Gastroesophageal sphincter (tissue), 4 donors: ENCODE measurements around the gene SEMA5B. TPM values are rescaled to one million over a fixed set of nuclear protein-coding genes. Genes with fewer than 3 reads are reported as not detected.

Experiments
- ATAC-seq: fragments of 150-250 bp; one replicate; pipeline ENCODE4 v1.9.1; 2016; ENCODE audit warnings: mild to moderate bottlenecking, moderate library complexity
- H3K27ac ChIP-seq, 4 donors: fragments of 200-600 bp; sonication (generic) in 3 of 4; 1 replicate in 3 of 4; 2 replicates in 1 of 4; pipeline ENCODE4 v1.5.1; 2016 to 2019
- H3K27me3 ChIP-seq: fragments of 200-600 bp; sonication (generic); one replicate; pipeline ENCODE4 v1.5.1; 2019
- H3K36me3 ChIP-seq, 2 donors: fragments of 200-600 bp; sonication (generic); one replicate each; pipeline ENCODE4 v1.5.1; 2019; ENCODE audit warnings: control low read depth in 1 of 2
- H3K4me1 ChIP-seq, 3 donors: fragments of 200-600 bp; sonication (generic); 1 replicate in 2 of 3; 2 replicates in 1 of 3; pipeline ENCODE4 v1.5.1; 2016 to 2019; ENCODE audit warnings: control low read depth in 2 of 3
- H3K4me3 ChIP-seq, 2 donors: fragments of 200-600 bp; sonication (generic); one replicate each; pipeline ENCODE4 v1.5.1; 2019; ENCODE audit warnings: mild to moderate bottlenecking in 1 of 2, moderate library complexity in 1 of 2
- H3K9me3 ChIP-seq, 3 donors: fragments of 200-600 bp; sonication (generic); one replicate each; pipeline ENCODE4 v1.5.1; 2017 to 2019; ENCODE audit warnings: control low read depth in 2 of 3
- CTCF ChIP-seq, 4 experiments: fragments of 200-600 bp in 2 of 4; fragments of 450-650 bp in 2 of 4; sonication (generic) in 1 of 4; IDR thresholded peaks; one replicate each; pipeline ENCODE4 v1.5.1; 2017 to 2019; ENCODE audit warnings: antibody characterized with exemption in 4 of 4, mild to moderate bottlenecking in 2 of 4, moderate library complexity in 2 of 4
- EP300 ChIP-seq: sonication (generic); formaldehyde crosslinking; IDR thresholded peaks from one replicate; pipeline ENCODE4 v1.6.1; 2017; ENCODE audit warnings: antibody characterized with exemption, mild to moderate bottlenecking
- POLR2A ChIP-seq, 2 donors: fragments of 450-650 bp; IDR thresholded peaks; one replicate each; pipeline ENCODE4 v1.6.1; 2017; ENCODE audit warnings: antibody characterized with exemption in 2 of 2, mild to moderate bottlenecking in 2 of 2, moderate library complexity in 1 of 2
- POLR2AphosphoS5 ChIP-seq: sonication (generic); formaldehyde crosslinking; IDR thresholded peaks from one replicate; pipeline ENCODE4 v1.6.1; 2017; ENCODE audit warnings: antibody characterized with exemption
- WGBS, 2 donors: methylation state at CpG; one replicate each; pipeline ENCODE4 v1.1.5; 2018; ENCODE audit warnings: low coverage in 1 of 2; 5-methylcytosine and 5-hydroxymethylcytosine counted together
- total RNA-seq, 4 donors: library from RNA; depleted of rRNA; stranded (reverse); fragments of >200 nt; gene quantifications; one replicate each; pipeline ENCODE4 v1.1.0, GENCODE V29; 2016

SEMA5B gene
- total RNA-seq, 4 donors from 2014 or later: 0.31 to 0.69 (median 0.32) TPM; not detected in 1

GRCh38 chr3:122903171-122903570 lies 124.4 kb downstream of the SEMA5B start:
- WGBS, 2 donors: no CpG with 5 or more reads among the region's 4 CpGs
- TF ChIP-seq POLR2A (IDR thresholded peaks at IDR 0.05): no peak
- no peak for TF ChIP-seq CTCF (IDR thresholded peaks at IDR 0.05)
- no peak for TF ChIP-seq EP300
- TF ChIP-seq POLR2AphosphoS5: no peak
- Histone ChIP-seq H3K4me3 (no peak overlapping the region), H3K4me1 (no peaks in the 10 kb centered on the region), H3K36me3 (no peaks in the 10 kb centered on the region), H3K9me3 (no peaks in the 10 kb centered on the region), H3K27ac (no peak overlapping the region), H3K27me3 (no peaks in the 10 kb centered on the region)
- ATAC-seq: no peak

- no peaks in the 10 kb centered on the region for H3K4me1 ChIP-seq
- H3K9me3 ChIP-seq: no peaks in the 10 kb centered on the region
- no peak for ATAC-seq
- no peaks in the 10 kb centered on the region for H3K36me3 ChIP-seq
- WGBS, 2 donors: 90 to 100% methylated on average over 1 to 2 of the region's 2 CpGs
- no peaks in the 10 kb centered on the region for H3K27me3 ChIP-seq
- no peak overlapping the region for H3K4me3 ChIP-seq
- TF ChIP-seq CTCF (IDR thresholded peaks at IDR 0.05): no peak
- TF ChIP-seq POLR2AphosphoS5: no peak
- TF ChIP-seq POLR2A (IDR thresholded peaks at IDR 0.05): no peak
- TF ChIP-seq EP300: no peak
- H3K27ac ChIP-seq: no peak overlapping the region
These were observed 125.2 kb downstream of the SEMA5B start for GRCh38 chr3:122902326-122902725.

- ATAC-seq: no peak
- H3K27ac ChIP-seq: no peak overlapping the region
- H3K27me3 ChIP-seq: no peaks in the 10 kb centered on the region
- no peak overlapping the region for H3K4me3 ChIP-seq
- WGBS, 2 donors: 52 to 72% methylated on average over 4 of the region's 4 CpGs
- peaks cover 0 to 12% (median 0%) of the 10 kb centered on the region in 3 donors for H3K4me1 ChIP-seq
- TF ChIP-seq EP300 (no peak), POLR2A (IDR thresholded peaks at IDR 0.05) (no peak), POLR2AphosphoS5 (no peak), CTCF (IDR thresholded peaks at IDR 0.05) (no peak)
- no peaks in the 10 kb centered on the region for H3K9me3 ChIP-seq
- no peaks in the 10 kb centered on the region for H3K36me3 ChIP-seq
These were observed 129.3 kb downstream of the SEMA5B start for GRCh38 chr3:122898298-122898697.

GRCh38 chr3:122893754-122894668 lies 133.6 kb downstream of the SEMA5B start:
- Histone ChIP-seq H3K9me3 (no peaks in the 10 kb centered on the region), H3K4me3 (no peak overlapping the region), H3K36me3 (no peaks in the 10 kb centered on the region), H3K4me1 (peaks cover 0 to 32% (median 7%) of the 10 kb centered on the region in 3 donors), H3K27ac (no peak overlapping the region), H3K27me3 (no peaks in the 10 kb centered on the region)
- ATAC-seq: peak; percentile 40
- 52 to 61% methylated on average over 4 to 9 of the region's 17 CpGs for WGBS, 2 donors
- TF ChIP-seq POLR2A (IDR thresholded peaks at IDR 0.05) (no peak), POLR2AphosphoS5 (no peak), EP300 (no peak), CTCF (IDR thresholded peaks at IDR 0.05) (no peak)

GRCh38 chr3:122893282-122893681 lies 134.3 kb downstream of the SEMA5B start:
- Histone ChIP-seq H3K4me1 (peaks cover 0 to 32% (median 7%) of the 10 kb centered on the region in 3 donors), H3K9me3 (no peaks in the 10 kb centered on the region), H3K27ac (no peak overlapping the region), H3K27me3 (no peaks in the 10 kb centered on the region), H3K36me3 (no peaks in the 10 kb centered on the region), H3K4me3 (no peak overlapping the region)
- WGBS, 2 donors: 80 to 90% methylated on average over 3 to 8 of the region's 8 CpGs
- no peak for ATAC-seq
- TF ChIP-seq EP300 (no peak), POLR2AphosphoS5 (no peak), CTCF (IDR thresholded peaks at IDR 0.05) (no peak), POLR2A (IDR thresholded peaks at IDR 0.05) (no peak)
